K562 (cell line): ENCODE results near the gene PRDM16.

ENCODE experiments used
- CBFA2T2 ChIP-seq: fragments of 450-650 bp; conservative IDR thresholded peaks from 2 replicates; pipeline ENCODE4 v1.6.1; 2017; ENCODE audit warnings: mild to moderate bottlenecking
- CHD1 ChIP-seq: fragments of 200-600 bp; sonication (generic); IDR thresholded peaks from one replicate; pipeline ENCODE4 v1.6.1; 2012; ENCODE audit warnings: mild to moderate bottlenecking, moderate library complexity, low read length, inconsistent platforms
- FUS ChIP-seq: fragments of 200-400 bp; formaldehyde crosslinking; optimal IDR thresholded peaks from 2 replicates; pipeline ENCODE3; 2017; ENCODE audit warnings: low read depth, low read length
- ZNF146 ChIP-seq: IDR thresholded peaks from one replicate; pipeline ENCODE4 v1.6.1; 2018; ENCODE audit warnings: missing compliant biosample characterization; ENCODE audit not compliant: unreplicated experiment

DNA sequence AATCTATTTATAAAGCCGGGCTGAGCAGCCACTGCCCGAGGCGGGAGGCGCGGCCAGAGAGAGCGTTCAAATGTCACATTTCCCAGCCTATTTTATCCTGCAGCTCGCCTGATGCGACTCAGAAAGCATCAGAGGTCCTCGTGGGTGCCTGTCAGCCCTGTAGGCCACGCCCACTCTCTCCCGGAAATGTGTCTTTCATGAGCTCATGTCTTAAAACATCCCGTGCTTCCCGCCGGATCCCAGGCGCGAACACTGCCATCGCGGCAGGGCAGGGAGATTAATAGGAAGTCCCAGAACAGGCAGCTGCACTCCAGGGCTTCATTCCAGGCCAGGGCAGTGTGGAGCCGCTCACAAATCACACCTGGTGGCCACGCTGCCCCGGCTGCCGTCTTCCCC is 117.5 kb downstream of the PRDM16 start:
- no peak for TF ChIP-seq CBFA2T2
- no peak for TF ChIP-seq CHD1
- TF ChIP-seq FUS, result no peak
- no peak for TF ChIP-seq ZNF146 (CRISPR knock-in tag)
